HepG2 (cell line): Measurements from ENCODE around the gene ZNF503. TPM values are rescaled to one million over a fixed set of nuclear protein-coding genes. Genes with fewer than 3 reads are reported as not detected.

Experiments used
- ATF2 ChIP-seq: sonication (generic); formaldehyde crosslinking; IDR thresholded peaks from 2 replicates; pipeline ENCODE4 v1.4.0; 2020; ENCODE audit warnings: missing genetic modification reagents
- ATM ChIP-seq: fragments of 450-650 bp; IDR thresholded peaks from 2 replicates; pipeline ENCODE4 v1.7.1; 2017; ENCODE audit warnings: mild to moderate bottlenecking, borderline replicate concordance
- DNMT3B ChIP-seq: conservative IDR thresholded peaks from 2 replicates; pipeline ENCODE4 v1.6.1; 2016; ENCODE audit warnings: missing biosample characterization, control low read depth
- FLYWCH1 ChIP-seq: sonication (generic); formaldehyde crosslinking; IDR thresholded peaks from 2 replicates; pipeline ENCODE4 v1.8.1; 2023; ENCODE audit warnings: mild to moderate bottlenecking, missing genetic modification reagents
- MXD3 ChIP-seq: IDR thresholded peaks from 2 replicates; pipeline ENCODE4 v1.6.1; 2016; ENCODE audit warnings: mild to moderate bottlenecking, missing biosample characterization, missing genetic modification reagents
- NFE2L1 ChIP-seq: sonication (generic); formaldehyde crosslinking; IDR thresholded peaks from 2 replicates; pipeline ENCODE4 v1.4.0; 2020; ENCODE audit warnings: missing genetic modification reagents, mild to moderate bottlenecking, borderline replicate concordance
- NFRKB ChIP-seq: fragments of 450-650 bp; IDR thresholded peaks from 2 replicates; pipeline ENCODE4 v1.6.1; 2017
- ONECUT2 ChIP-seq: sonication (generic); formaldehyde crosslinking; IDR thresholded peaks from 2 replicates; pipeline ENCODE4 v1.4.0; 2020; ENCODE audit warnings: missing genetic modification reagents
- PAF1 ChIP-seq: IDR thresholded peaks from 2 replicates; pipeline ENCODE4 v1.6.1; 2016; ENCODE audit warnings: missing genetic modification reagents, missing compliant biosample characterization
- SRSF1 ChIP-seq: fragments of 200-400 bp; formaldehyde crosslinking; optimal IDR thresholded peaks from 2 replicates; pipeline ENCODE3; 2017; ENCODE audit warnings: mild to moderate bottlenecking, low read depth, low read length, moderate library complexity
- ZMAT5 ChIP-seq: sonication (generic); formaldehyde crosslinking; IDR thresholded peaks from 2 replicates; pipeline ENCODE4 v1.5.0; 2020; ENCODE audit warnings: mild to moderate bottlenecking, low read depth, missing genetic modification reagents, borderline replicate concordance
- ZNF180 ChIP-seq: sonication (generic); formaldehyde crosslinking; IDR thresholded peaks from 2 replicates; pipeline ENCODE4 v1.4.0; 2020; ENCODE audit warnings: low read depth, missing genetic modification reagents, borderline replicate concordance
- ZNF251 ChIP-seq: sonication (generic); formaldehyde crosslinking; IDR thresholded peaks from 2 replicates; pipeline ENCODE4 v1.9.0; 2021; ENCODE audit warnings: mild to moderate bottlenecking, missing genetic modification reagents
- ZNF3 ChIP-seq: IDR thresholded peaks from 2 replicates; pipeline ENCODE4 v1.7.0; 2017; ENCODE audit warnings: inconsistent platforms
- ZNF430 ChIP-seq: sonication (generic); formaldehyde crosslinking; IDR thresholded peaks from 2 replicates; pipeline ENCODE4 v1.9.0; 2021; ENCODE audit warnings: mild to moderate bottlenecking, missing genetic modification reagents
- ZNF446 ChIP-seq: sonication (generic); formaldehyde crosslinking; IDR thresholded peaks from 2 replicates; pipeline ENCODE4 v1.5.0; 2020; ENCODE audit warnings: mild to moderate bottlenecking, missing genetic modification reagents
- ZNF513 ChIP-seq: sonication (generic); formaldehyde crosslinking; conservative IDR thresholded peaks from 2 replicates; pipeline ENCODE4 v1.5.0; 2020; ENCODE audit warnings: missing genetic modification reagents
- ZNF549 ChIP-seq: sonication (generic); formaldehyde crosslinking; IDR thresholded peaks from 2 replicates; pipeline ENCODE4 v1.5.0; 2020; ENCODE audit warnings: missing genetic modification reagents
- ZNF704 ChIP-seq: sonication (generic); formaldehyde crosslinking; IDR thresholded peaks from 2 replicates; pipeline ENCODE4 v1.8.1; 2023; ENCODE audit warnings: mild to moderate bottlenecking, inconsistent platforms, moderate library complexity, missing genetic modification reagents, borderline replicate concordance
- ZSCAN22 ChIP-seq: sonication (generic); formaldehyde crosslinking; IDR thresholded peaks from 2 replicates; pipeline ENCODE4 v1.4.0; 2020; ENCODE audit warnings: mild to moderate bottlenecking, missing genetic modification reagents
- ZSCAN25 ChIP-seq: sonication (generic); formaldehyde crosslinking; IDR thresholded peaks from 2 replicates; pipeline ENCODE4 v1.8.0; 2022; ENCODE audit warnings: mild to moderate bottlenecking, missing genetic modification reagents
- ZSCAN9 ChIP-seq: IDR thresholded peaks from 2 replicates; pipeline ENCODE4 v1.6.1; 2016; ENCODE audit warnings: borderline replicate concordance
- polyA plus RNA-seq, 8 experiments: library from polyadenylated mRNA; depleted of rRNA in 3 of 8; stranded (reverse) in 7 of 8; unstranded in 1 of 8; fragments of >200 nt; fragmentation: Illumina TruSeq in 4 of 8; extraction: Trizol in 4 of 8; gene quantifications; 2 replicates each; pipeline versions ENCODE4 v1.2.1 to v1.2.3, GENCODE V29; 2011 to 2016; ENCODE audit warnings: low read depth in 4 of 8, missing spikeins in 1 of 8, mixed read lengths in 1 of 8; ENCODE audit not compliant: insufficient read depth in 1 of 8
- total RNA-seq, 5 experiments: library from RNA; depleted of rRNA; stranded (reverse); fragments of >200 nt; fragmentation: Illumina TruSeq; extraction: Trizol; gene quantifications; 2 replicates each; pipeline ENCODE4 v1.2.3, GENCODE V29; 2016; ENCODE audit warnings: low read depth in 1 of 5
- TF ChIP-seq, protein P1 (sequence below): sonication (generic); formaldehyde crosslinking; IDR thresholded peaks from 2 replicates; pipeline ENCODE4 v1.8.1; 2023; ENCODE audit warnings: missing genetic modification reagents, mild to moderate bottlenecking, borderline replicate concordance
- TF ChIP-seq, protein P2 (sequence below): sonication (generic); formaldehyde crosslinking; conservative IDR thresholded peaks from 2 replicates; pipeline ENCODE4 v1.8.0; 2022; ENCODE audit warnings: low read depth, missing genetic modification reagents

ZNF503 gene
- total and polyA plus RNA-seq, 2 of the 13 experiments (the other 11 are each of a cell fraction or from before 2014, with no cell fraction given) = 2.7 to 8.3 TPM

GRCh38 chr10:75430000-75430763 is 28.6 kb upstream of the ZNF503 start (continued):
- TF ChIP-seq ZMAT5 (CRISPR knock-in tag) = no peak
- TF ChIP-seq ZNF180 = no peak
- TF ChIP-seq ZNF513 (CRISPR knock-in tag) = no peak
- TF ChIP-seq MXD3 (CRISPR knock-in tag) = no peak
- no peak for TF ChIP-seq NFE2L1
- TF ChIP-seq ATM = no peak
- TF ChIP-seq ZNF251 = no peak
- TF ChIP-seq ZSCAN9 (CRISPR knock-in tag) = no peak
- no peak for TF ChIP-seq ZNF430 (CRISPR knock-in tag)
- TF ChIP-seq PAF1 = no peak
- TF ChIP-seq ZSCAN22 = no peak; the same call in 1 of the 2 replicates
- no peak for TF ChIP-seq SRSF1
- TF ChIP-seq ZSCAN25 = 0 out of 2 replicates have a peak, but pooled peaks have one; percentile 25
- TF ChIP-seq ONECUT2 (CRISPR knock-in tag) = peak; percentile 77; the same call in 1 of the 2 replicates
- TF ChIP-seq, protein P1, sequence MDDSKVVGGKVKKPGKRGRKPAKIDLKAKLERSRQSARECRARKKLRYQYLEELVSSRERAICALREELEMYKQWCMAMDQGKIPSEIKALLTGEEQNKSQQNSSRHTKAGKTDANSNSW = no peak
- 0 out of 2 replicates have a peak, but pooled peaks have one; percentile 59 for TF ChIP-seq ATF2
- TF ChIP-seq, protein P2, sequence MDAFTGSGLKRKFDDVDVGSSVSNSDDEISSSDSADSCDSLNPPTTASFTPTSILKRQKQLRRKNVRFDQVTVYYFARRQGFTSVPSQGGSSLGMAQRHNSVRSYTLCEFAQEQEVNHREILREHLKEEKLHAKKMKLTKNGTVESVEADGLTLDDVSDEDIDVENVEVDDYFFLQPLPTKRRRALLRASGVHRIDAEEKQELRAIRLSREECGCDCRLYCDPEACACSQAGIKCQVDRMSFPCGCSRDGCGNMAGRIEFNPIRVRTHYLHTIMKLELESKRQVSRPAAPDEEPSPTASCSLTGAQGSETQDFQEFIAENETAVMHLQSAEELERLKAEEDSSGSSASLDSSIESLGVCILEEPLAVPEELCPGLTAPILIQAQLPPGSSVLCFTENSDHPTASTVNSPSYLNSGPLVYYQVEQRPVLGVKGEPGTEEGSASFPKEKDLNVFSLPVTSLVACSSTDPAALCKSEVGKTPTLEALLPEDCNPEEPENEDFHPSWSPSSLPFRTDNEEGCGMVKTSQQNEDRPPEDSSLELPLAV (CRISPR knock-in tag) = no peak
- no peak for TF ChIP-seq ZNF549 (CRISPR knock-in tag)
- TF ChIP-seq DNMT3B (CRISPR knock-in tag) = 0 out of 2 replicates have a peak, but pooled peaks have one; percentile 57
- no peak for TF ChIP-seq NFRKB
- no peak for TF ChIP-seq ZNF3 (CRISPR knock-in tag)
- TF ChIP-seq FLYWCH1 (CRISPR knock-in tag) = no peak
- no peak for TF ChIP-seq ZNF704 (CRISPR knock-in tag)
- TF ChIP-seq ZNF446 (CRISPR knock-in tag) = no peak
